ENCODE measurements around the gene SCNN1G. TPM values are rescaled to one million over a fixed set of nuclear protein-coding genes. Genes with fewer than 3 reads are reported as not detected.

SCNN1G gene
- total RNA-seq, 1 donor from 2014 or later = not detected

DNA sequence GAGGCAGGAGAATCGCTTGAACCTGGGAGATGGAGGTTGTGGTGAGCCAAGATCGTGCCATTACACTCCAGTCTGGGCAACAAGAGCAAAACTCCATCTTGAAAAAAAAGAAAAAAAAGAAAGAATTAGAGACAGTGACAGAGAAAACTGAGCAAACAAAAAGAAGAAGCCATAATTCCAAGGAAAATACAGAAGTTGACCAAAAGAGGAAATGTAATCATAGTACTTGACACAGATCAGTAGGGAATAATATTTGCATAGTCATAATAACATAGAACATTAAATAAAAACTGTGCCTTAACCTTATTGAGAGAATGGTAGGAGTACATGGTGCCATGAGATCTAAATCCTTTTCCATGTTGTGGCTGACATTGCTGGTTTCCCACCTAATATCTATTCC is 18.6 kb upstream of the SCNN1G start:
- no peaks in the 10 kb centered on the region for H3K4me1 Mint-ChIP-seq
- Histone ChIP-seq H2AFZ (replicated peaks) (no peak overlapping the region), H3K9me3 (ENCODE audit: low read depth) (no peaks in the 10 kb centered on the region)

DNA sequence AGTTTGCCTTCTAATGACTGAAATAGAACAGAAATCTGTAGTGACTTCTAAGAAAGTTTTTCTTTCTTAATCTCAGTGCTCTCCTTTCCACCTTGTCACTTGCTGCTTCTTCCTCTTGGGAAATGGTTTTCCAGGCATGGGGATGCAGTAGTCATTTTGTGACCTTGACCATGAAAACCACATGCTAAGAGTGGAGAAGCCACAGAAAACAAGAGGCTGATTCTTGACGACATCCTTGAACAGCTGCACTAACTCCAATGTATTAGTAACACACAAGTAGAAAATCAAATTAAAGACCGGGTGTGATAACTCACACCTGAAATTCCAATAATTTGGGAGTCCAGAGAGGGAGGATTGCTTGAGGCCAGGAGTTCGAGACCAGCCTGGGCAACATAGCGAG is 17.8 kb upstream of the SCNN1G start:
- Mint-ChIP-seq H3K27me3 (ENCODE audit: insufficient read depth, low read depth) (peaks cover 6% of the 10 kb centered on the region), H3K9me3 (peaks cover 7% of the 10 kb centered on the region)
- H3K9me3 ChIP-seq (ENCODE audit: low read depth) = no peaks in the 10 kb centered on the region

More for the DNA sequence above, 18.6 kb upstream of the SCNN1G start:
- Histone ChIP-seq H4K20me1 (ENCODE audit: low read depth) (no peaks in the 10 kb centered on the region), H3K27me3 (no peaks in the 10 kb centered on the region), H3K79me2 (ENCODE audit: low read depth) (no peaks in the 10 kb centered on the region), H3K27ac (no peak overlapping the region), H3K36me3 (no peaks in the 10 kb centered on the region), H3K4me1 (no peaks in the 10 kb centered on the region), H3K4me3 (no peak overlapping the region), H3F3A (ENCODE audit: low read depth) (no peaks in the 10 kb centered on the region), H3K9ac (no peak overlapping the region), H3K4me2 (no peak overlapping the region)
- TF ChIP-seq EZH2 (IDR thresholded peaks at IDR 0.05) = no peak
- TF ChIP-seq EZH2phosphoT487 (IDR thresholded peaks at IDR 0.05) = no peak
- TF ChIP-seq, protein P1, sequence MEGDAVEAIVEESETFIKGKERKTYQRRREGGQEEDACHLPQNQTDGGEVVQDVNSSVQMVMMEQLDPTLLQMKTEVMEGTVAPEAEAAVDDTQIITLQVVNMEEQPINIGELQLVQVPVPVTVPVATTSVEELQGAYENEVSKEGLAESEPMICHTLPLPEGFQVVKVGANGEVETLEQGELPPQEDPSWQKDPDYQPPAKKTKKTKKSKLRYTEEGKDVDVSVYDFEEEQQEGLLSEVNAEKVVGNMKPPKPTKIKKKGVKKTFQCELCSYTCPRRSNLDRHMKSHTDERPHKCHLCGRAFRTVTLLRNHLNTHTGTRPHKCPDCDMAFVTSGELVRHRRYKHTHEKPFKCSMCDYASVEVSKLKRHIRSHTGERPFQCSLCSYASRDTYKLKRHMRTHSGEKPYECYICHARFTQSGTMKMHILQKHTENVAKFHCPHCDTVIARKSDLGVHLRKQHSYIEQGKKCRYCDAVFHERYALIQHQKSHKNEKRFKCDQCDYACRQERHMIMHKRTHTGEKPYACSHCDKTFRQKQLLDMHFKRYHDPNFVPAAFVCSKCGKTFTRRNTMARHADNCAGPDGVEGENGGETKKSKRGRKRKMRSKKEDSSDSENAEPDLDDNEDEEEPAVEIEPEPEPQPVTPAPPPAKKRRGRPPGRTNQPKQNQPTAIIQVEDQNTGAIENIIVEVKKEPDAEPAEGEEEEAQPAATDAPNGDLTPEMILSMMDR (IDR thresholded peaks at IDR 0.05) = no peak
- Mint-ChIP-seq H3K9me3 (peaks cover 7% of the 10 kb centered on the region), H3K36me3 (no peaks in the 10 kb centered on the region), H3K27ac (no peak overlapping the region), H3K4me3 (no peak overlapping the region), H3K27me3 (ENCODE audit: insufficient read depth, low read depth) (peaks cover 6% of the 10 kb centered on the region)
- DNase-seq (ENCODE audit: low spot score) = no peak

DNA sequence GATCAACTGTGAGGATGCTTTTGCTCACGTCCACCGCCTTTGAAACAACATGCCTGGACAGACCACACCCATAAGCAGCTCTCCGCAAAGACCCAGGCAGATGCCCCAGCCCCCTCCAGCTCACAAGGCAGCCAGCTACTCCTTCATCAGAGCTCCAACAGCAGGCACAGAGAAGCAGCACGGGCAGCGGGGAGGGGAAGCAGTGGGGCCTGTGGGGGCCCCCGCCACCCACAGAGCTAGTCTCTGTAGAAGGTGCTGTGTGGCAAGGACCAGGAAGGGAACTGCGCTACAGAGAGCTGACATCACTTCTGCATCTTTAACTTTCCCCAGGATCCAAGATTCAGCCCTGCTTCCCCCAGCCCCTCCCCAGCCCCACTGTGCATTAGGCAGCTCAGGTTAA is 10.0 kb upstream of the SCNN1G start:
- no peak overlapping the region for H3K4me3 ChIP-seq
- Mint-ChIP-seq H3K4me3 (no peak overlapping the region), H3K4me1 (no peaks in the 10 kb centered on the region), H3K36me3 (no peaks in the 10 kb centered on the region), H3K27ac (no peak overlapping the region), H3K27me3 (ENCODE audit: insufficient read depth, low read depth) (peaks cover 10% of the 10 kb centered on the region), H3K9me3 (no peaks in the 10 kb centered on the region)
- H3K9me3 ChIP-seq (ENCODE audit: low read depth) = no peaks in the 10 kb centered on the region
- no peak for DNase-seq (ENCODE audit: low spot score)
- no peaks in the 10 kb centered on the region for H3F3A ChIP-seq (ENCODE audit: low read depth)
- H2AFZ ChIP-seq (replicated peaks) = no peak overlapping the region
- H3K27ac ChIP-seq = no peak overlapping the region
- no peak overlapping the region for H3K4me2 ChIP-seq
- H4K20me1 ChIP-seq (ENCODE audit: low read depth) = no peaks in the 10 kb centered on the region
- TF ChIP-seq EZH2phosphoT487 (IDR thresholded peaks at IDR 0.05) (no peak), EZH2 (IDR thresholded peaks at IDR 0.05) (no peak)
- TF ChIP-seq, protein P1 (IDR thresholded peaks at IDR 0.05) = no peak
- H3K9ac ChIP-seq = no peak overlapping the region
- no peaks in the 10 kb centered on the region for H3K27me3 ChIP-seq
- no peaks in the 10 kb centered on the region for H3K4me1 ChIP-seq
- no peaks in the 10 kb centered on the region for H3K36me3 ChIP-seq
- no peaks in the 10 kb centered on the region for H3K79me2 ChIP-seq (ENCODE audit: low read depth)

More for the DNA sequence above, 17.8 kb upstream of the SCNN1G start:
- Mint-ChIP-seq H3K4me3 (no peak overlapping the region), H3K36me3 (no peaks in the 10 kb centered on the region), H3K4me1 (no peaks in the 10 kb centered on the region), H3K27ac (no peak overlapping the region)
- no peaks in the 10 kb centered on the region for H3K79me2 ChIP-seq (ENCODE audit: low read depth)
- H3F3A ChIP-seq (ENCODE audit: low read depth) = no peaks in the 10 kb centered on the region
- DNase-seq (ENCODE audit: low spot score) = no peak
- H3K4me2 ChIP-seq = no peak overlapping the region
- no peaks in the 10 kb centered on the region for H3K4me1 ChIP-seq
- no peak overlapping the region for H3K9ac ChIP-seq
- H3K27me3 ChIP-seq = no peaks in the 10 kb centered on the region
- TF ChIP-seq EZH2 (IDR thresholded peaks at IDR 0.05) = no peak
- TF ChIP-seq, protein P1 (IDR thresholded peaks at IDR 0.05) = no peak
- TF ChIP-seq EZH2phosphoT487 (IDR thresholded peaks at IDR 0.05) = no peak
- H3K36me3 ChIP-seq = no peaks in the 10 kb centered on the region
- H3K27ac ChIP-seq = no peak overlapping the region
- H4K20me1 ChIP-seq (ENCODE audit: low read depth) = no peaks in the 10 kb centered on the region
- H3K4me3 ChIP-seq = no peak overlapping the region
- no peak overlapping the region for H2AFZ ChIP-seq (replicated peaks)

Measured in neural progenitor cell (in vitro differentiated cells).